Stimulated activated CD4-positive, alpha-beta T cell treated with anti-CD3 and anti-CD28 coated beads, Interleukin-1b, Interleukin-23, amount 100 ng/mL, for 1 hour (primary cell): ENCODE results near the gene PRKG1.
"Not testable (repeated sequence)": the region's sequence is repeated elsewhere in the genome, so short reads cannot be mapped to it uniquely, and the experiment has no call there.

Experiments
- DNase-seq, 2 donors: peaks; one replicate each; pipeline ENCODE4 v3.0.0-alpha.2; 2020; ENCODE audit warnings: low read depth in 2 of 2

The PRKG1 gene

GRCh38 chr10:51507476-51507875, 433.2 kb downstream of the PRKG1 start:
- no peak for DNase-seq

- DNase-seq = no peak
Measured at GRCh38 chr10:51508156-51508555, 433.9 kb downstream of the PRKG1 start.

GRCh38 chr10:51510231-51510630, 435.9 kb downstream of the PRKG1 start:
- DNase-seq = no peak

GRCh38 chr10:51521605-51522004, 447.3 kb downstream of the PRKG1 start:
- DNase-seq = no peak

GRCh38 chr10:51522858-51523257, 448.6 kb downstream of the PRKG1 start:
- DNase-seq = no peak

GRCh38 chr10:51523440-51523839, 449.2 kb downstream of the PRKG1 start:
- DNase-seq = no peak

GRCh38 chr10:51524041-51524440, 449.8 kb downstream of the PRKG1 start:
- no peak for DNase-seq

- no peak for DNase-seq
Measured at GRCh38 chr10:51527522-51528219, 453.4 kb downstream of the PRKG1 start.

GRCh38 chr10:51528527-51528926, 454.2 kb downstream of the PRKG1 start:
- DNase-seq = no peak

- DNase-seq = no peak
Measured at GRCh38 chr10:51530541-51530940, 456.3 kb downstream of the PRKG1 start.

GRCh38 chr10:51532044-51532443, 457.8 kb downstream of the PRKG1 start:
- no peak for DNase-seq

- no peak for DNase-seq
Measured at GRCh38 chr10:51542853-51543252, 468.6 kb downstream of the PRKG1 start.

GRCh38 chr10:51544933-51545332, 470.6 kb downstream of the PRKG1 start:
- DNase-seq = no peak

GRCh38 chr10:51547941-51548340, 473.7 kb downstream of the PRKG1 start:
- no peak for DNase-seq

GRCh38 chr10:51552879-51553278, 478.6 kb downstream of the PRKG1 start:
- no peak for DNase-seq

GRCh38 chr10:51564896-51565510, 490.7 kb downstream of the PRKG1 start:
- DNase-seq = no peak

- DNase-seq = no peak
Measured at GRCh38 chr10:51567271-51567670, 493.0 kb downstream of the PRKG1 start.

GRCh38 chr10:51569467-51569866, 495.2 kb downstream of the PRKG1 start:
- no peak for DNase-seq

- DNase-seq = no peak
Measured at GRCh38 chr10:51574248-51575048, 500.2 kb downstream of the PRKG1 start.

- not testable (repeated sequence) for DNase-seq
Measured at GRCh38 chr10:51581196-51581595, 506.9 kb downstream of the PRKG1 start.

- no peak for DNase-seq
Measured at GRCh38 chr10:51583976-51584375, 509.7 kb downstream of the PRKG1 start.

- no peak for DNase-seq
Measured at GRCh38 chr10:51585742-51586141, 511.5 kb downstream of the PRKG1 start.

GRCh38 chr10:51588984-51589383, 514.7 kb downstream of the PRKG1 start:
- no peak for DNase-seq
